ENCODE data around the gene CACNB2.
"Not testable (repeated sequence)": the region's sequence is repeated elsewhere in the genome, so short reads cannot be mapped to it uniquely, and the experiment has no call there.

Gene CACNB2

GRCh38 chr10:18190840-18191239, 50.6 kb downstream of the CACNB2 start:
- DNase-seq: peak in 1 of 42 donors; percentile 17
- intact Hi-C loops (cut with DNase I): no loop called here

GRCh38 chr10:18194634-18195033, 54.4 kb downstream of the CACNB2 start:
- intact Hi-C loops (cut with DNase I): no loop called here
- DNase-seq: no peak

GRCh38 chr10:18195060-18195799, 55.0 kb downstream of the CACNB2 start:
- no peak for DNase-seq

GRCh38 chr10:18196806-18197550, 56.8 kb downstream of the CACNB2 start:
- intact Hi-C loops (cut with DNase I): no loop called here
- DNase-seq: no peak

More at GRCh38 chr10:18195060-18195799, 55.0 kb downstream of the CACNB2 start:
- intact Hi-C loops (cut with DNase I): no loop called here

- intact Hi-C loops (cut with DNase I): no loop called here
- DNase-seq: no peak
Measured at GRCh38 chr10:18197706-18198105, 57.5 kb downstream of the CACNB2 start.

DNA sequence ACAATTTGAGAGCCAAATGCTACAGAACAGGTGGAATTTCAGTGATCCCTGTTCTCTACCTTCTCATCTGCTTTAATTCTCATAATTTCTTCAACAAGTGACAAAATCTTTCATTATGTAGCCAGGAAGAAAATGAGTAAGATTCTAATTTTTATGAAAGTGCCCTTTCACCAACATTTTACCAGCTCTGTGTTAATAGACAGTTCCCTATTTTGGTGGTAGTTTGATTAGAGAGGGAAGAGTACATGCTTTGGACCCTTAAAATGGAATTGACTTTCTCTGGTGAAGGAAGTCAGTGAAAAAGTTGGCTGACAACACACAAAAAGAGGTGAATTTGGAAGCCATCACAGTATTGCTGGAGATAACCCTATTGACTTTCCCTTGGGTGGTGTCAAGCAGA, 61.7 kb downstream of the CACNB2 start:
- DNase-seq: no peak
- intact Hi-C loops (cut with DNase I): no loop called here

DNA sequence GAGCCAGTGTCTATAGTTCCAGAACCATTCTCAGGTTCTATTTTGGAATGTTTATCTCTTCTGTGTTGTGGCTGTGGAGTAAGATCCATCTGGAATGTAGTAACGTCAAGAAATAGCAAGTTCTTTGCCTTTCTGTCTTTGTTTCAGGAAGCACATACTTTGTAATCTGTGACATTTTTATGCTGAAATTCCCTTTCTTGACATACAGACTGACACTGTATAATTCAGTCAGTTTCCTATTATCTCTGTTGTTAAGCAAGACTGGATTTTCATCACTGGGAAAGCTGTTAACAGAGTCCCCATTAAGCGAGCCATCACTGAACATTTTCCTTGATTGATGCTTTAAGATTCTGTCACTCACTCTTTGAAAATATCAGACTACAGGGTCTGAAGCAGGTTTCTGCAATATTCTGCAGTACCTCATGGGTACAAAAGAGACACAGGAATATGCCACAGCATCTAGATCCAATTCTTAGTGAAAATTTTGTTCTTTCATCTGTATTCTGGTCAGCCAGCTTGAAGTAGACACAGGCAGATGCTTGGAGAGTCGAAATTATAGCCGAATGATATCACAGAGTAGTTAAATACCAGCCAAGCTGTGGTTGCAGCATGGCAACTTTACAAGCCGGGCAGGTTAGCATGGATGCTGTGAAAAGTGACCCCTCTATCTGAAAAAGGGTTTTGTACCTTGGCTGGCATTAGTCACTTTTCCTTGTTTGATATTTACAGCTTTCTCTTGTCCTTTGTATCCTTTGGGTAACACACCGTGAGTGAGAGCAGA, 62.6 kb downstream of the CACNB2 start:
- intact Hi-C loops (cut with DNase I): no loop called here
- no peak for DNase-seq

DNA sequence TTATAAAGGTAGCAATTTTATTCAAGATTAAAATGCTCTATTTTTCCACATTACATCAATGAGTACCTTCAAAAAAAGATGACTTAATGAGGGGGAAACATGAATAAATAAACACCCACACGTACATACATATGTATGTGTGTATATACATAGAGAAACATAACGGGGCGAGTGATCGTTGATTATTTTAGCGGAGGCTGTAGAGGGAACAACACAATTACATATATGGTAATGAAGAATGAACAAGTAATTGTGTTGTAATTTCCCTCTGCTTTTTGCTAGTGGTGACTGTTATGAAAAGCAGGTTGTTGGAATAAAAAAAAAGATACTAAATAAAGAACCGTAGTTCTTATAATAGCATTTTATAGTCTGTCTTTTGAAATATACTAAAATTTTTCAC, 63.2 kb downstream of the CACNB2 start:
- intact Hi-C loops (cut with DNase I): no loop called here
- no peak for DNase-seq

DNA sequence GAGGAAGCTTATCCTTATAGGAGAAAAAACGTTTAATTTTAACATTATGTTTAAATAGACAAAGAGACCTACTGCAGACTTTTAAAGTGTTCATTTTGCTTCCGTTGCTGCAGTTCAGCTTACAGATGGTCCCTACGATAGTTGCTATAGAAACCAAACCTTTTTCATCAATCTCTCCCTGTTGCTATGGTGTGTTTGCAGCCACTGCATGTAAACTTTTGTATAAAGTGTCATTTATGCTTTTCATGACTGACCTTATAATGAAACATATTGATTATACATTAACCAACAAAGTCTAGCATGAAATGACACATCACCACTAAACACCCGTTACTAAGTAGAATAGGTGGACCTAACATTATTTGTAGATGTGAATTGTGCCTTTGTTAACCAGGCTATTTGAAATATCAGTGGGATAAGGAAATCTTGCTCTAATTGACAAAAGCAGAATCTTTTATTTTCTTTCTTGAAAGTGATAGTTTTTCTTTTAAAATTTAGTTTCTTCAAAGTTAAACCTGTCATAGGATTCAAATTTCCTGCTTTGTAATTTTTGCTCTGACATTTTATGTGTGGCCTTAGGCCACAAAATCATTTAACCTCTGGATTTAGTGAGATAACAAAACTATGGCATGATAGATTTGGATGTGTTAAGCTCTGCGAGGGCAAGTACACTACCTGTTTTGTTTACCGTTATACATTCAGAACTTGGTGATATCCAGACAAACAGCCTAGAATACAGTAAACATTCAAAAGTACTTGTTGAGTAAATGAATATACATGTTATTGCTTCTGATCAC, 64.0 kb downstream of the CACNB2 start:
- DNase-seq: no peak

GRCh38 chr10:18205098-18205834, 65.0 kb downstream of the CACNB2 start:
- intact Hi-C loops (cut with DNase I): no loop called here
- DNase-seq: no peak

More for the DNA sequence above, 64.0 kb downstream of the CACNB2 start:
- intact Hi-C loops (cut with DNase I): no loop called here

GRCh38 chr10:18208186-18208585, 68.0 kb downstream of the CACNB2 start:
- DNase-seq; intact Hi-C loops (cut with DNase I): not testable (repeated sequence)

GRCh38 chr10:18209241-18209640, 69.0 kb downstream of the CACNB2 start:
- DNase-seq: no peak
- intact Hi-C loops (cut with DNase I): no loop called here

DNA sequence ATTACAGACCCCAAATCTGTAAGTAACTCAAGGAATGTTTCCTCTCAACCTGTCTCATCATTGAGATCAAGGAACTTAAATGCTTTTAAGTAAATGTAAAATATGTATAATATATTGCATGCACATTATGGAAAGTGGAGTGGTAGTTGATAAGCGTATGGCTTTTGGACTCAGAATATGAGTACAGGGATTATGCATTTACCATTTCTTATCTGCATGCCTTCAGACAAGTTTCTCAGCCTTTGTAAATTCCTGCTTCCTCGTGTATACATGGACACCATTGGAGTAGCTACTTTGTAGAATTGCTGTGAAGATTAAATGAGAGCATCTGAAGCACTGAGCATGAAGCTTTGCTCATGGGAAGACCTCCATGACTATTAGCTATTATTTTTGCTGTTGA, 70.5 kb downstream of the CACNB2 start:
- DNase-seq: no peak

DNA sequence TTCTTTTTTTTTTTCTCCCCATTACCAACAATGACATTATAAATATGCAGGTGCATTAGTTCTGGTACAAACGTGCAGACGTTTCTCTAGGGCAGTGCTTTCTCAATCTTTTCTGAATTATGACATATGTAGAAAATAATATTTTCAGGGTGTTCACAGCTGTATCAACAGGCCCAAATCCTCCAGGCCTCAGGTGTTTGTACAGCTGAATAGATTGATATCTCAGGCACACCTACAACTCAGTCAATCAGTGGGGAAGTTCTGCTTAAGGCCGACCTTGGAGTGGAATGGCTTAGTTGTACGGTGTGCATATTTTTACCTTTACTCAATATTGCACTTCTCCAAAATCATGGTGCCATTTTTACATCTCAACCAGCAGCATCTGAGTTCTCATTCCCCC, 71.6 kb downstream of the CACNB2 start:
- intact Hi-C loops (cut with DNase I): no loop called here
- DNase-seq: no peak

More for the DNA sequence above, 70.5 kb downstream of the CACNB2 start:
- intact Hi-C loops (cut with DNase I): no loop called here

DNA sequence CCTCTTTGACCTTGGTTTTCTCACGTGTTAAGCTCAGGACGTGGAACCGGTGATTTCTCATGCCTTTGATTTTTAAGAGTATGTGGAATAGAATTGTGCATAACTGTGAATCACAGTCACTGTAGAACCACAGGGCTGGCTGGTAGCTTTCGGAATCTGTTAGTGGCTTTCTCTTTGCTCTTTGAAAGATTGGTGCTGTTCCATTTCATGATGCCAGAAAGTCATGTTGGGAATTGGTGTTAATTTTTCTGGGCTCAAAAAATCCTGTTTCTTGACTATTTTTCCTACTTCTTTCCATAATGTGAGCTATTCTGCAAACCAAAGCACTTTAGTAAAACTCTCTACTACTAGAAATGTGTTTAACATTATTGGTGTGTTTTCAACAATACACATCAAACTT, 73.0 kb downstream of the CACNB2 start:
- intact Hi-C loops (cut with DNase I): no loop called here
- DNase-seq: no peak

DNA sequence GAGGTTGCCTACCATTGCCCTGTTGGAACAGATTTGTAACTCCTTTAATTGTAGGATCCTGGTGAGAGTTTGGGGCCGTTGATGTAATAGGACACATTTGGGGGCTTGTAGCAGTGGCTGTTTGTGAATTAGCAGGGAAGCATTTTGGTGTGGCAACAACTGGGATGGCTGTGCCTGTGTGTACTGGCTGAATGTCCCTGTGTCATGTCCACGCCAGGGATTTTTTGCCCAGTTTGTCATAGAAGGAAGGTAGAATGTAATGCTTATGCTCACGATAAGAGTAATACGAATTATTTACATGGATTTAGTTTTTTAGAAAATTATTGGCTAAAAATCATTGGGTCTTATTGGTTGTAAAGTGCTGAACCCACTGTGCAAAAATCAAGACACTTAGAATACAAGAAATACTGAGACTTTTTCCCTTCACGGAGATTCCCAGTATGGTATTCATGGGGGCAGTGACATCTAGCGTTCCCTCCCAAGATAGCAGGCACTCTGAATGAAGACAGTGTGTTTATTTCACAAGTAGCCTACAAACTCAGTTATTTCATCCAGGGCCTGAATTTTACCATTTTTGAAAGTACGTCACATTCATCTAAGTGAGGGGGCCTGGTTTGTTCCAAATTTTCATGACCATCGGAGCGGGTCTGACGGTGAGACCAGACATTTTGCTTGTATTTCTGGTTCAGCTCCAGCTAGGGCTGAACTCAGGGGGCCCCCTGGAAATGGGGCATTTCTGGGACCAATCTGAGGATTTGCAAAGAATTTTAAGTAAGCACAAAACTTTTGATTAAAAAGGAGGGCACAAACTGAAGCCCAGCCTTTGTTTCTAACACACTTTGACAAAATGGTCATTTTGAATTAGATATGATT, 74.7 kb downstream of the CACNB2 start:
- intact Hi-C loops (cut with DNase I): no loop called here
- DNase-seq: peak in 38 of 42 donors; percentile 28 to 80 (median 60)

- DNase-seq: peak in 20 of 42 donors; percentile 11 to 66 (median 40)
- intact Hi-C loops (cut with DNase I): no loop called here
Measured at GRCh38 chr10:18216482-18216881, 76.3 kb downstream of the CACNB2 start.

Data from head of caudate nucleus (tissue), 42 donors.